GM19395 (cell line): ENCODE data around the gene DNAH14.
"Not testable (repeated sequence)": the region's sequence is repeated elsewhere in the genome, so short reads cannot be mapped to it uniquely, and the experiment has no call there.

Source experiments
- ATAC-seq: cut with Tn5 transposase; IDR thresholded peaks from one replicate; pipeline ENCODE4 v1.9.1; 2021; ENCODE audit warnings: mild to moderate bottlenecking, moderate library complexity; ENCODE audit not compliant: unreplicated experiment

The DNAH14 gene

DNA sequence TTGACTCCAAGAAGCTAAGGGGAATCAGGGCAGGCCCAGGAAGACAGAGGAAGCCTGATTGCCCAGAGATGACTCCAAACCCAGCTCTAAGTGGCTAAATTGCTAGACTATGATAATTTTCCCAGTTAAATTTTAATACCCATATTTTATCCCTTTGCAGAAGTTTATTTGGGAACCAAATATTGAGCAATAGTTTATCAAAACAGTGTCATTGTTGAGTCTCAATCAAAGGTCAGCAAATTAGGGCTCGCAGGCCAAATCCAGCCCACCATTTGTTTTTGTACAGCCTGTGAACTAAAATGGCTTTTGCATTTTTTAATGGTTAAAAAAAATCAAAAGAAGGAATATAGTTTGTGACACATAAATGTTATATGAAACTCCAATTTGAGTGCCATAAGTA is 451.2 kb downstream of the DNAH14 start:
- ATAC-seq, result no peak

DNA sequence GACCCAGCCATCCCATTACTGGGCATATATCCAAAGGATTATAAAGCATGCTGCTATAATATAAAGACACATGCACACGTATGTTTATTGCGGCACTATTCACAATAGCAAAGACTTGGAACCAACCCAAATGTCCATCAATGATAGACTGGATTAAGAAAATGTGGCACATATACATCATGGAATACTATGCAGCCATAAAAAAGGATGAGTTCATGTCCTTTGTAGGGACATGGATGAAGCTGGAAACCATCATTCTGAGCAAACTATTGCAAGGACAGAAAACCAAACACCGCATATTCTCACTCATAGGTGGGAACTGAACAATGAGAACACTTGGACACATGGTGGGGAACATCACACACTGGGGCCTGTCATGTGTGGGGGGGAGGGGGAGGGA is 457.4 kb downstream of the DNAH14 start:
- ATAC-seq, result not testable (repeated sequence)

DNA sequence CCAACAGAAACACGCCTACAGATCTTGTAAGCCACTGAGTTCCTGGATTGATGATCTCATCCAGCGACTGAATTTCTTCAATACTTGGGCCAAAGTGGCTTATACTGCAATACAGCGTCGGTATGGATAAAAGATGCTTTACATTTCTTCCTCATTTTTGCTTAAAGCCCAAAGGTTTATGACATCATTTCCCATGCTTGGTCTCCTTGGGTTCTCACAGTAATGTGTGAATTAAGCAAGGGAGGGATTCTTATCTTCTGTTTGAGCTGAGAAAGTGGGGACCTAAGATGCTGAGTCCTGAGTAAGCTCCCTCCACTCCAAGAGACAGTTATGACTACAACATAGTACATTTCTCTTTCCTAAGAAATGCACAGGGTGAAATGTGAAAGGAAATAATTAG is 458.9 kb downstream of the DNAH14 start:
- ATAC-seq, result no peak

- ATAC-seq, result no peak
These were observed 460.4 kb downstream of the DNAH14 start for GRCh38 chr1:225389843-225390242.

DNA sequence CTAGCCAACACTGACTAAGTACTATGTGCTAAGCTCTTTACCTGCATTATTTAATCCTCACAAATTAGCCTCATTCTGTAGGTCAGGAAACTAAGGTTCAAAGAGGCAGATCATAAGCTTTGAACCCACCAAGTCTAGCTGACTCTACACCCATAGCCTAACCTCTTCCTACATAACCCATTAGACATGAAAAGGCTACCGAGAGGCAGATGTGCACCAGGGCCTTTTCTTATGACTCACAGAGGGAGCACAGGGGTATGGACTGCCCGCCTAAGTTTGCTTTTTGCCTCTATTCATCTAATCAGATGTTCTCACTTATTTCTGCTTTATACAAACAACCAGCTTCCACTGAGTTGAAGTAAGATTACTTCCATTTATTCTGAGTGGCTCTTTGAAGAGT is 466.9 kb downstream of the DNAH14 start:
- ATAC-seq, result no peak

GRCh38 chr1:225400968-225401367 is 471.5 kb downstream of the DNAH14 start:
- no peak for ATAC-seq

GRCh38 chr1:225406976-225407725 is 477.7 kb downstream of the DNAH14 start:
- ATAC-seq, result no peak

GRCh38 chr1:225407755-225408154 is 478.3 kb downstream of the DNAH14 start:
- ATAC-seq, result no peak

- no peak for ATAC-seq
These were observed 478.8 kb downstream of the DNAH14 start for GRCh38 chr1:225408249-225408648.

- ATAC-seq, result no peak
These were observed 479.6 kb downstream of the DNAH14 start for GRCh38 chr1:225409051-225409450.

DNA sequence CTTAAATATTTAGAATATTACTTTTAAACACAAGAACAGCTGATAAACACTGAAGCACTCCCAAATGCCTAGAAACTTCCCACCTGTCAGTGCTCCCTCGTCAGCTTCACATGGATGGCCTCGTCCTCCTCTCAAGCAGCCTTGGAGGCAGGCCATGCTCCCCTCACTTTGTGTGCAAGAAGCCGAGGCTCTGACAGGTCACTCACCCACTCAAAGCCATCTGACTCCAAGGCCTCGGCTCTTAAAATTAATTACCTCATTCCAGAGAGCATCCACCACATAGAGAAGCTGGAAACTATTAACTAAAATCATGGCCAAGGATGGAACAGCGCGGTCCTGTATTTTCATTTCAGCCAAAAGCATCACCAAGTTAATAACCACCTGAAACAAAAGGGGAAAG is 480.6 kb downstream of the DNAH14 start:
- ATAC-seq, result no peak

DNA sequence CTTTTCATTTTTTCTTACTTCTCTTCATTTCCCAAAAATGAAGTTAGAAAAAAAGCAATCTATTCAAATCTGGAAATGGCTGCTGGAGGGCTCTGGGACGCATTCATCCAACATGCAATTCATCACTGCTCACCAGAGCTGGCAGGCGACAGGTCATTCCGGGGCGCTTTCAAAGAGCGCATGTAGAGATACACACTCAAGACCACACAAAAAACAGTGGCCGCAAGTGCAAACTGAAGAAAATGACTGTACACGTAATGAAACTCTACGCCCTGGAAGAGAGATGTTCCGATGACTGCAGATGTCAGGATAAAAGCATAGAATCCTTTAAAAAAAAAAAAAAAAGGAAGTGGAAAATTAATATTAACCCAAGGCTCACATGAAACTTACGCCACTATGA is 482.8 kb downstream of the DNAH14 start:
- ATAC-seq, result no peak

DNA sequence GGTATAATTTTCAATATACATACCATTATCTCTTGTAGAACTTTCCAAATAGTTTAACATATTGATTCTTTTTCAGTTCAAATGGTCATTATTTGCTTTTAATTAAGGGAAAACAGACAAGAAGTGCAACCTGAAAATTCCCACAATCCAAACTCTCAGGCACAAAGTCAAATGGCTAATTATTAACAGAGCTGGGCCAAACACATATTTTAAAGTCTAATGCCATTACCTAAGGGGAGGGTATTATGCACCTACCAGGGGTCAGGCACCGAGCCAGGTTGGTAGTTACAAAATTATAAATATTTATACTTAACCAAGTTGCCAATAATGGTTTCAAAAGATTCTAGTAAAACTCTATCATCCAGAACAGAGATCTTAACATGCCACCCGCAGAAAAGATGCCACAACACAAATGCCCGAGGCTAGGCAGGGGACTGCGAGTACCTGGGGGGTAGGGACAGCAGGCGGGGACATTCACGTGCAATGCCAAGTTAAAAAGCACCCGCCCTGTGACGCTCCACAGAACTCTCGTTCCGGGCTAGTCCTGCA is 483.4 kb downstream of the DNAH14 start:
- ATAC-seq, result no peak

DNA sequence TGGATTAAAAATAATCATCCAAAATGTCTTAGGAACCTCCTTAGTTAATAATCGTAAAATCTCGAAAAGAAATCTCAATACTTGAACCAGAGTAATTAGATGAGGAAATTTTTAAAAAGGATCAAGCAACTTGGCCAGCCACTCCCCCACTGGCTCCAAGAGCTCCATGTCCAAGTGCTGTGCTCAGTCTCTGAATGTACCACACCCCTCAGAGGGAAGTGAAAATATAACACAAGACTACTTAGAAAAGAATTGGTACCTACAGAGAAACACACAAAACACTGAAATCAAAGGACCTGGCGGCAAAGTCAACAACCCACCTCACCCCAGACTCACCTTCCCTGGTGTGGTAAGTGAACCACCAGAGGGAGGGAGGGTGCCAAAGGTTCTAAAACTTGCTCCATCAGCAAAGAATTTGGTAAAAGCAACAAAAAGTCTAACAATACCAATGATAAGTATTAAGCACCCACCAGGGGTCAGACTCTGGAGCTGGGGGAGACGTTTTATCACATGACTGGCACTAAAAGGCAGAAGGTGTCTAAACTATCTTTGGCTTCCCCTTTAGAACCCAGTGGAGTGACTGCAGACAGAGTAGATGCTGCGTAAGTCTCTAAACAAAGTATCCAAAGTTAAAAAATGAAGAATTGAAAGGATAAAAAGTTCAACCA is 484.4 kb downstream of the DNAH14 start:
- ATAC-seq, result no peak

DNA sequence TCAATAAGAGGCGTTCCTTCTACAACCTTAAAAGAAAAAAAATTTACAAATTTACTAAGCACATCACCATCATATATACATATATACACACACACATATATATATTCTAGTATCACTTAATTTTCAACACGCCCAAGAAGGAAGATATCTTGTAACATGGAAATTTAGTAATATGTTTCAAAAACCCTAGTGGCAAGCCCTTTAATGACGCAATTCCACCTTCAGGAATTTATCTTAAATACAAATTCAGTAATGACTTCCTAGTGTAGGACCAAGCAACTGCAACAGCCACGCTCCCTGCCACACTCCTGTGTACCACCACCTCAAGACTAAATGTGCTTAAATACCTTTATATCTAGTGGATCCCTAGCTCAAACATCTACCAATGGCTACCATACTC is 485.8 kb downstream of the DNAH14 start:
- no peak for ATAC-seq

DNA sequence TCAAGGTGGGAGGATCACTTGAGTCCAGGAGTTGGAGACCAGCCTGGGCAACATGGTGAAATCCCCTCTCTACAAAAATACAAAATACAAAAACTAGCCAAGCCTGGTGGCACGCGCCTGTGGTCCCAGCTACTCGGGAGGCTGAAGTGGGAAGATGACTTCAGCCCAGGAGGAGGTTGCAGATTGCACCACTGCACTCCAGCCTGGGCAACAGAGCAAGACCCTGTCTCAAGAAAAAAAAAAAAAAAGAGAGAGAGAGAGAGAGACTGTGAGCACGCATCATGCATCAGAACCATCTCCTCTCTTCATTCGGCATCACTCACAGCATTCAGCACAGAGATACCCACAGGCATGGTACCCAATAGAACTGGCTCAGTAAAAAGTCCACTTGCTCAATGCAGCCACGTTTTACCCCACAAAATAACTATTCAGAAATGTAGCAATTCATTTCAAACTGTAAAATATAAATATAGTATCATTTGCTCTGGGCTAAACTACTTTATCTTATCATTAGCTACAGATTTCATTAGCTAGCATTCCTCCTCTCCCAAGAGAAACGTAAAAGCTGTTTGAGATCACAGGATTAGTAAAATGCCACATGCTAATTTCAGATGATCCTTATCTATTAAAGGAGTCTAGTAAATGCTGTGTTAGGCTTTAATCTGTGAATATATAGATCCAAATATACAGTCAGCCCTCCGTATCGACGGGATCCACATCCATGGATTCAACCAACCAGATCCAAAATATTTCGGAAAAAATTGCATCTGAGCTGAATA is 486.7 kb downstream of the DNAH14 start:
- no peak for ATAC-seq

DNA sequence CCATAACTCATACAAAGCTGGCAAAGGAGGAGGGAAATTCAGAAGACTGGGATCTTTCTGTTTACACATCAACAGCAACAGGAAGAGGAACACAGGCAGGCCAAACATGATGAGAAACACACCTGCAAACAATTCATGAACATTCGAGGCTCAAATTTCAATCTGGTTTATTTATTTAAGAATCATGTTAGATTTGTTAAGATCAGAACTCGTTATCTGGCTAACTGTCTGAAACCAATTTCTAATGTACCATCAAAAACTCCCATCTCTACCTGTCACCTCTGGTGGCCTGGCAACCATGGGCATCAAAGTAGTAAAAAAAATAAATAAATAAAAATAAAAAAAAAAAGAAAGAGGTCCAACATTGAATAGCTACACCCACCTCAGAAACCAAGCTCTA is 488.6 kb downstream of the DNAH14 start:
- no peak for ATAC-seq

- ATAC-seq, result no peak
These were observed 489.1 kb downstream of the DNAH14 start for GRCh38 chr1:225418598-225418997.

DNA sequence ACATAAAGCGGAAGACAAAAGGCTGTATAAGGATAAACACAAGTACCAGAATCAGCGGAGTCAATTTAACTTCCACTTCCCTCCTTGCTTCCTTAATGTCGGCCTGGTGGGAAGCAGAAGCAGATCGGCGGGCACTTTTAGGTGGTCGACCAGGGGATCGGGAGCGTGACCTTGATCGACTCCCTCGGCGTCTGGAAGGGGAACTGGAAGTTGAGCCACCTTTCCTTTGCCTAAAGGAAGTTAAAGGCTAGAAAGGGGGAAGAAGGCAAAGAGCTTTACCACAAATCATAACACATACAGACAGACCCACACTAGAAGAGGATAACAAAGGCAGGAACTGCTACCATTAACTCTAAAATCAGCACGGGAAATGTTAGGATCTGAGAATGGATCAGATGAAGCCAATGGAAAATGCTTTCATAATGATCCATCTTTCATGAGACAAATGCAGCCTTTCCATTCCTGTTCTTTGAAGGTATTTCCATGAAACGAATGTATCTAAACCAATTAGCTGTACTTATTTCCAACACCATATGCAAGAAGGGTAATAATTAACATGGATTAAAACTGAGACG is 492.6 kb downstream of the DNAH14 start:
- no peak for ATAC-seq

DNA sequence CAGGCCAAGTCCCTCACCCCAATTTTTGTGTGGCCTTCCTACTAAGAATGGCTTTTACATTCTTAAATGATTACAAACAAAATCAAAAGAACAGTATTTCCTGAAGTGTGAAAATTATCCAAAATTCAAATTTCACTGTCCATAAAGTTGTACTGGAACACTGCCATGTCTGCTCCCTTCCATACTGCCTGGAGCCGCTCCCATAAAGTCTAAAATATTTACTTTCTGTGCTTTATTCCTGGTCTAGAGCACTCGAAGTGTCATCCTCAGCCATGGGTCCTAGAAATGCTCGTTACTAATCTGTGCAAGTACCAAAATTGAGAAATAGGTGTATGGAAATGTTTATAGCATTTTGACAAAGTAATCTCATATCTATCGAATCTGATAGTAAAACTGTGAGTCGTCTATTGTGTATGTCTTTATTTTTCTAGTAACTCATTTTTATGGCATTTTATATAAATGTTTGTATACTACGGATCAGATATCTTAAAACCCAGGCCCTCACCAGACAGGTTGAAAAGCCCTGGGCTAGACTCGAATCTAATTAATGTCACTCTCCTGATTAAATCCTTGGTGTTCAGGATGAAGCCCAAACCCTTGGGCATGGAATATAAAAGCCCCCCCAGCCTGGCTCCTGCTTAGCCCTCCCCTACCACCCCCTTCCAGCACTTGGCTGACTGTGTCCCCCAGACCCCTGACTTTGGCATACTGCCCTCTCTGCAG is 493.5 kb downstream of the DNAH14 start:
- no peak for ATAC-seq

DNA sequence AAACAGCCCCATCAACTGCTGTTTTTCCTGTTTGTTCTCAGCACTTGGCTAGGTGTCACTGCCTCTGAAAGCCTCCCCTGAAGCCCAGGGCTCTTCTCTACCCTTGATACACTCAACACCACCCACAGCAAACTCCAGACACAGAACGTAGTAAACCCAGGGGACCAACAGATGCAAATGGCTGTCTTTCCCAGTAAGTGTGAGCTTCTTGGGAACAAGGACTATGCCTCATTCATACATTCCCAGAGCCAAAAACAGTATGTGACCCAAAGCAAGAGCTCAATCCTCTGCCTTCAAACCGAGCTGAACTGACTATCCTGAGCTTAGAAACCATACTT is 494.0 kb downstream of the DNAH14 start:
- no peak for ATAC-seq
